Psoas muscle (tissue), 8 donors: ENCODE data around the gene BORCS6. TPM values are rescaled to one million over a fixed set of nuclear protein-coding genes. Genes with fewer than 3 reads are reported as not detected.
"Not testable (repeated sequence)": the region's sequence is repeated elsewhere in the genome, so short reads cannot be mapped to it uniquely, and the experiment has no call there.

Experiments used
- ATAC-seq, 4 donors: fragments of 200-7000 bp; cut with Tn5 transposase; one replicate each; pipeline ENCODE4 v1.9.1; 2020; ENCODE audit warnings: moderate library complexity in 3 of 4, mild to moderate bottlenecking in 2 of 4
- DNase-seq, 2 donors: peaks; one replicate each; pipeline ENCODE4 v3.0.0-alpha.2; 2020
- H3K27ac ChIP-seq: fragments of 200-600 bp; one replicate; pipeline ENCODE4 v1.8.0; 2022
- H3K27me3 ChIP-seq, 3 donors: fragments of 200-600 bp in 1 of 3; one replicate each; pipeline versions ENCODE4 v1.6.1 to v1.8.0; 2013 to 2022; ENCODE audit warnings: low read length in 2 of 3, mild to moderate bottlenecking in 2 of 3, moderate library complexity in 1 of 3; ENCODE audit not compliant: insufficient read depth in 3 of 3
- H3K36me3 ChIP-seq, 2 donors: fragments of 200-600 bp in 1 of 2; one replicate each; pipeline versions ENCODE4 v1.6.1 to v1.8.0; 2013 to 2022; ENCODE audit warnings: low read depth in 1 of 2, mild to moderate bottlenecking in 1 of 2, moderate library complexity in 1 of 2; ENCODE audit not compliant: insufficient read depth in 1 of 2
- H3K4me1 ChIP-seq: fragments of 200-600 bp; one replicate; pipeline ENCODE4 v1.8.0; 2022
- H3K4me3 ChIP-seq: fragments of 200-600 bp; one replicate; pipeline ENCODE4 v1.8.0; 2022; ENCODE audit warnings: mild to moderate bottlenecking
- H3K9me3 ChIP-seq: fragments of 200-600 bp; one replicate; pipeline ENCODE4 v1.8.0; 2022
- WGBS, 3 donors: extraction: QIAGEN DNeasy Blood & Tissue Kit; methylation state at CpG; one replicate each; pipeline versions ENCODE4 v1.1.6 to v1.1.7; 2013; 5-methylcytosine and 5-hydroxymethylcytosine counted together
- intact Hi-C, 2 donors: fragments of 100-400 bp; cut with DNase I; formaldehyde crosslinking; loops; one replicate each; pipeline versions ENCODE4 v1.11.0 to v1.14.2; 2022
- polyA plus RNA-seq, 3 donors: library from polyadenylated mRNA; stranded (reverse); fragments of 200-250 nt; gene quantifications; one replicate each; pipeline ENCODE4 v1.2.3, GENCODE V29; 2013
- total RNA-seq, 4 donors: library from RNA; stranded (reverse); fragmentation: NEBNext Ultra II Directional in 2 of 4; extraction: Animal tissue kit (Norgen Biotek cat#: 25700) in 2 of 4; gene quantifications; one replicate each; pipeline versions ENCODE4 v1.2.1 to v1.2.4, GENCODE V29; 2021 to 2023
- TF ChIP-seq, protein P1 (sequence below): fragments of 200-600 bp; IDR thresholded peaks from one replicate; pipeline ENCODE4 v1.8.0; 2022; ENCODE audit warnings: antibody characterized with exemption
- donor health status: healthy with polysubstance abuse.
- donor health status: DM: no; HTN: no; CAD: no; lungs with moderate emphysema.
- donor health status: Bipolar disorder and iron deficiency.
- donor health status: healthy.
- donor health status: DM: yes; HTN: yes; CAD: no.
- donor health status: DM: no; HTN: no; CAD: no.
- donor health status: DM: no; HTN: no; CAD: no.
- donor health status: DM: yes; HTN: yes; CAD: no.

BORCS6 gene
- total and polyA plus RNA-seq, 7 donors = 8.8 to 19.3 (median 11.2) TPM

DNA sequence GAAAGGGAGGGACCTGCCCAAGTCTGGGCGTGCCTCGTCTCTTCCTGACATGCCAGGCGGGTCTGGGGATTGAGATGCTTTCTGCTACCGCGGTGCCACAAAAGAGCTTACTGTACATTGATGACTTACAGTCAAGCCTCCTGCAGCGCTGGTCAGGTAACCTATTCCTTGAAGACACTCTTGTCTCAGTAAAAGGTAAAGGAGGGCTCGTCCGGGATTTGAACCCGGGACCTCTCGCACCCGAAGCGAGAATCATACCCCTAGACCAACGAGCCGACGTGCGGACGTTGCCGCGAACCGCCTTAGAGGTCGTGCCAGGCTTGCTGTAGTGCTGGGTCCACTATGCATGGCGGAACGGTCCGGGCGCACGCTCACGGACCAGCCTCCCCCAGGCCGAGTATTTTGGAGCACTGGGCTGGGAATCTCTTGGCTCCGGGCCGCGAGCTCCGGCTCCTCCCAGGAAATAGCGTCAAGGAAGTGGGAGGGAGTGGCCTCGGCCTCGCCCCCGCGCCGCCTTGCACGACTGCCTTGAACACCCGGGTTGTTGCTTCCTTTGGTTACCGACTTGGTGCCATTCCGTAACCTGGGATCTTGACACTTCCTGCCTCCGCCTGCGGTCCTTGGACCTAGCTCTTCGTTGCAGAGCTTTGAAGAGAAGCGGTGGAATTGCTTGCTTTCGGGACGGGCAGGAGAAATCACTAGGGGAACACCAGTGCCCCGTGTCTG lies 32.8 kb upstream of the BORCS6 start:
- no peaks in the 10 kb centered on the region for H3K27me3 ChIP-seq
- intact Hi-C loops = loop anchor here in 1 of 2 donors (1.0 to 5.0 kb wide), 4 partner anchors 35 to 740 kb away; partner anchors contain the start of genes POLR2A, SLC25A35 and SLC35G6

DNA sequence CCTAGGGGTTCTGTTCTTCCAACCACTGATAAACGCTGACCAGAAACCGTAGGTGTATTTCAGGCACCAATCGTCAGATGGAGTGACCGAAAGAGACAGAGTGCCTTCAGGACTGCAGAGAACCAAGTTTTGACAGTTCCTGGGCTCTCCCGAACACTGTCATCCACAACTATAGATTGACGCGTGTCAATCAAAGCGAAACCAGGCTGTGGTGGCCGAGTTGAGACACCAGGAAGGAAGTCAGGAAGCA lies 32.3 kb upstream of the BORCS6 start:
- intact Hi-C loops = loop anchor here in 1 of 2 donors (1.0 to 5.0 kb wide), 4 partner anchors 35 to 740 kb away; partner anchors contain the start of genes POLR2A, SLC25A35 and SLC35G6
- no peak for DNase-seq
- 1 to 2% (median 1%) methylated on average over 9 of the region's 9 CpGs for WGBS, 3 donors
- no peaks in the 10 kb centered on the region for H3K27me3 ChIP-seq
- H3K27ac ChIP-seq = peak overlapping the region; percentile 93
- H3K4me3 ChIP-seq = peak overlapping the region; percentile 88
- ATAC-seq = peak; percentile 24 to 48 (median 34)
- TF ChIP-seq, protein P1, sequence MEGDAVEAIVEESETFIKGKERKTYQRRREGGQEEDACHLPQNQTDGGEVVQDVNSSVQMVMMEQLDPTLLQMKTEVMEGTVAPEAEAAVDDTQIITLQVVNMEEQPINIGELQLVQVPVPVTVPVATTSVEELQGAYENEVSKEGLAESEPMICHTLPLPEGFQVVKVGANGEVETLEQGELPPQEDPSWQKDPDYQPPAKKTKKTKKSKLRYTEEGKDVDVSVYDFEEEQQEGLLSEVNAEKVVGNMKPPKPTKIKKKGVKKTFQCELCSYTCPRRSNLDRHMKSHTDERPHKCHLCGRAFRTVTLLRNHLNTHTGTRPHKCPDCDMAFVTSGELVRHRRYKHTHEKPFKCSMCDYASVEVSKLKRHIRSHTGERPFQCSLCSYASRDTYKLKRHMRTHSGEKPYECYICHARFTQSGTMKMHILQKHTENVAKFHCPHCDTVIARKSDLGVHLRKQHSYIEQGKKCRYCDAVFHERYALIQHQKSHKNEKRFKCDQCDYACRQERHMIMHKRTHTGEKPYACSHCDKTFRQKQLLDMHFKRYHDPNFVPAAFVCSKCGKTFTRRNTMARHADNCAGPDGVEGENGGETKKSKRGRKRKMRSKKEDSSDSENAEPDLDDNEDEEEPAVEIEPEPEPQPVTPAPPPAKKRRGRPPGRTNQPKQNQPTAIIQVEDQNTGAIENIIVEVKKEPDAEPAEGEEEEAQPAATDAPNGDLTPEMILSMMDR = no peak
- H3K9me3 ChIP-seq = no peaks in the 10 kb centered on the region
- H3K36me3 ChIP-seq = peaks cover 0 to 1% of the 10 kb centered on the region in 2 donors
- peaks cover 12% of the 10 kb centered on the region for H3K4me1 ChIP-seq

More for the DNA sequence above, 32.8 kb upstream of the BORCS6 start:
- peaks cover 15% of the 10 kb centered on the region for H3K4me1 ChIP-seq
- ATAC-seq = peak; percentile 63 to 74 (median 69)
- H3K27ac ChIP-seq = peak overlapping the region; percentile 93
- TF ChIP-seq, protein P1 = no peak
- peak overlapping the region; percentile 88 for H3K4me3 ChIP-seq
- no peaks in the 10 kb centered on the region for H3K9me3 ChIP-seq
- DNase-seq = peak; percentile 95 to 97
- peaks cover 0 to 6% of the 10 kb centered on the region in 2 donors for H3K36me3 ChIP-seq
- 0 to 1% (median 0%) methylated on average over 44 to 49 of the region's 49 CpGs for WGBS, 3 donors

DNA sequence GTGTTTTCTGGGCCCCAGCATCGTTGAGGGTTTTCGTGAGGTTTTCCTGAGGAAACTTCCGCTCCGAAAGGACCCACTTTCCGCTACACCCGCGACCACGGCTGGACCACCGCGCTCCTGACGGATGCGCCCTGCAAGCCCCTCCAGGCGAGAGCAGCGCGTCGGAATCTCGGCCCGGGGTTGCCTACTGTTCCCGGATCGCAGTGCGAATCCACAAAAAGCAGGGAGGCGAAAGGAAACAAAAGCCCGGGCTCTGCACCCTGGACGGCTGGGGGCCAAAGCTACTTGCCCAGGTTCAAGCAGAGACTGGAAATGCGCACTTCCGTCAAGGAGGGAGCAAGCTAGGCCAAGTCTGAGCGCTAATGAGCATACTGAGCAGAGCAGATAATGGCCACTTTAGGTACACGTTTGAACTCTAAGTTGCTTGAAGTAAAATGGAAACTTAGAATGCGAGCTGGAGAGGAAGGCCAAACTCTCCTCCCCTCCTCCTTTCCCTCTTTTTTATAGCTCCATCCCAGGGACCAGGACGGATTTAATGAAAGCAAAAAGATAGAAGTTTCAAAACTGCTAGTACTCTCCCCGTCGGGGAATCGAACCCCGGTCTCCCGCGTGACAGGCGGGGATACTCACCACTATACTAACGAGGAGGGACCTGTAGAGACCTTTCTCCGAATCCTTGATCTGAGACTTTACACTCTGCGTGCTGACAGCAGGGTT lies 31.8 kb upstream of the BORCS6 start:
- Histone ChIP-seq H3K9me3 (no peaks in the 10 kb centered on the region), H3K4me1 (peaks cover 9% of the 10 kb centered on the region), H3K4me3 (peak overlapping the region; percentile 88), H3K27me3 (no peaks in the 10 kb centered on the region), H3K27ac (peak overlapping the region; percentile 93), H3K36me3 (no peaks in the 10 kb centered on the region)
- ATAC-seq (peak; percentile 63 to 75 (median 66)), DNase-seq (peak; percentile 83 to 91)
- WGBS, 3 donors = 0% methylated on average over 40 of the region's 40 CpGs
- intact Hi-C loops = loop anchor here (1.0 to 5.0 kb wide), 5 partner anchors 35 to 740 kb away; partner anchors contain the start of genes POLR2A (in 1 of the 2), SLC25A35 (in 1 of the 2) and SLC35G6 (in 1 of the 2)
- TF ChIP-seq, protein P1 = no peak

DNA sequence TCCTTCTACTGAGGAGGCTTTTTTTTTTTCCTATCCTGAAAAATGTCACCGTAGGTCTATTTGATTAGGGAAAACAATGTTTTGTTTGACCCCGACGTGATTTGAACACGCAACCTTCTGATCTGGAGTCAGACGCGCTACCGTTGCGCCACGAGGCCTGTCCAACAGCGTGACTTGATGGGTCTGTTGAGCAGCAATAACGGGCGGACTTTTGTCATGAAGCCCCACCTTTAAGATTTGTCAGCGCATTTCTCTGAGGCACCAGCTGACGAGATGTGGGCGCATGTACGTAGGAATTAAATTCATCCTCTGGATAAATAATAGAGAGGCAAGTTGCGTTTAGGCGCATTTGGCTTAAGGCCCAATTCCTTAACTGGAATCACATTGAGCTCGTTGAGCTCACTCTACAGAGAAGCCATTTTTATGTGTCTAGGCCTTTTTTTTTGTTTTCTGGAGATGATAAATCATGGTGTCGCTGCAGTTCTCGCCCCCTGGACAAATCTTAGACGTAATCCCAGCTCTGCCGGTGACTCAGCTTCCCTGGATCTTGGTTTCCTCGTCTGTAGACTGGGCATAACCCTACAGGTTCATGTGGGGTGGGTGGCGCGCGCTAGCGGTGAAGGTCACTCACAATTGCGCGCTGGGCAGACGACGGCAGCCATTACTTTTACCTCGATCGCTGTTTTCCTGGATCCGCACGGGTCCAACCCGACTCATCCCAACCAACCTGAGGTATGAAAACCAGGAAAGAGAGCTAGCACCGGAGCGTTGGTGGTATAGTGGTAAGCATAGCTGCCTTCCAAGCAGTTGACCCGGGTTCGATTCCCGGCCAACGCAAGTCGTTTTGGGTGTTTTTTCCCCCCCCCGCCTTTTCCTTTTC lies 31.0 kb upstream of the BORCS6 start:
- TF ChIP-seq, protein P1 = no peak
- Histone ChIP-seq H3K36me3 (no peaks in the 10 kb centered on the region), H3K9me3 (no peaks in the 10 kb centered on the region), H3K4me1 (peaks cover 9% of the 10 kb centered on the region), H3K4me3 (peak overlapping the region; percentile 88), H3K27me3 (no peaks in the 10 kb centered on the region), H3K27ac (peak overlapping the region; percentile 93)
- ATAC-seq (peak; percentile 69 to 75 (median 70)), DNase-seq (peak; percentile 81 to 90)
- intact Hi-C loops = loop anchor here (1.0 to 5.0 kb wide), 2 partner anchors 35 to 739 kb away; partner anchors contain the start of genes POLR2A (in 1 of the 2) and SLC35G6 (in 1 of the 2)
- 0 to 1% (median 0%) methylated on average over 45 of the region's 45 CpGs for WGBS, 3 donors

DNA sequence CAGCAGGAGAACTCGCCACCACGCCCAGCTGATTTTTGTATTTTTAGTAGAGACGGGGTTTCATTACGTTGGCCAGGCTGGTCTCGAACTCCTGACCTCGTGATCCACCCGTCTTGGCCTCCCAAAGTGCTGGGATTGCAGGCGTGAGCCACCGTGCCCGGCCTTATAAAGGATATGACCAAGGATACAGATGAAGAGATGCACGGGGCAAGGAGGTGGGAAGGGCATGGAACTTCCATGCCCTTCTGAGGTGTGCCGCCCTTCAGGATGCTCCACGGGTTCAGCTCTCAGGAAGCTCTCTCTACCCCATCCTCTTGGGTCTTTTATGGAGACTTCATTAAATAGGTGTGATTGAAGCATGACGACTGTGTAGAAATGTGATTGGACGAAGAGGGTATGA lies 24.0 kb upstream of the BORCS6 start:
- WGBS, 3 donors = 83 to 88% (median 85%) methylated on average over 15 of the region's 15 CpGs
- H3K4me3 ChIP-seq, H3K36me3 ChIP-seq, H3K9me3 ChIP-seq, DNase-seq, intact Hi-C loops, ATAC-seq, H3K27ac ChIP-seq, H3K27me3 ChIP-seq, H3K4me1 ChIP-seq: not testable (repeated sequence)
